ENCODE data around the gene INPP5D.
"Not testable (repeated sequence)": the region's sequence is repeated elsewhere in the genome, so short reads cannot be mapped to it uniquely, and the experiment has no call there.

Gene INPP5D

DNA sequence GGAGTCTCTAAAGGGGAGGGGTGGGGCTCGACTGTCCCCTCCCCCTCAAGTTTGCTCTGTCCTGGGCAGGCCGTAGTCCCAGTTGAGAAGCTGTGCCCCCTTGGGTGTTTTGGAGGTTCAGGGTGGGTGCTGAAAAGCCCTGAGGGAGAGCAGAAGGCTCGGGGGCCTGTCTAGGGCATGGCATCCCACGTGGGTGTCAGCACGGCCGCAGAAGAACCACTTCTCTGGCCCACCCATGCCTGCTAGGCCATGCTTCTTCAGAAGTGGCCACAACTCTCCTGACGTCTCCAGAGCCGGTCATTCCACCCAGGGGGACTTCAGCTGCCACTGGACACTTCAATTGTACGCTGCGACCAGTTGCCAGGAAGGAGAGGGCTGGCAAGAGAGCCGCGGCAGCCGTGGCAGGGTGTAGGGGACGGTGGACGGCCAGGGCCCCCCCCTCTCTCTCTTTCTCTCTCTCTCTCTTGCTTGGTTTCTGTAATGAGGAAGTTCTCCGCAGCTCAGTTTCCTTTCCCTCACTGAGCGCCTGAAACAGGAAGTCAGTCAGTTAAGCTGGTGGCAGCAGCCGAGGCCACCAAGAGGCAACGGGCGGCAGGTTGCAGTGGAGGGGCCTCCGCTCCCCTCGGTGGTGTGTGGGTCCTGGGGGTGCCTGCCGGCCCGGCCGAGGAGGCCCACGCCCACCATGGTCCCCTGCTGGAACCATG lies at the start of gene INPP5D:
TSS of gene INPP5D (plus strand) at position 546 of the 704 bp plus-strand sequence. CDS start at position 683, 137 bp downstream.
- peak; percentile 41 for DNase-seq (ENCODE audit: low read depth)

DNA sequence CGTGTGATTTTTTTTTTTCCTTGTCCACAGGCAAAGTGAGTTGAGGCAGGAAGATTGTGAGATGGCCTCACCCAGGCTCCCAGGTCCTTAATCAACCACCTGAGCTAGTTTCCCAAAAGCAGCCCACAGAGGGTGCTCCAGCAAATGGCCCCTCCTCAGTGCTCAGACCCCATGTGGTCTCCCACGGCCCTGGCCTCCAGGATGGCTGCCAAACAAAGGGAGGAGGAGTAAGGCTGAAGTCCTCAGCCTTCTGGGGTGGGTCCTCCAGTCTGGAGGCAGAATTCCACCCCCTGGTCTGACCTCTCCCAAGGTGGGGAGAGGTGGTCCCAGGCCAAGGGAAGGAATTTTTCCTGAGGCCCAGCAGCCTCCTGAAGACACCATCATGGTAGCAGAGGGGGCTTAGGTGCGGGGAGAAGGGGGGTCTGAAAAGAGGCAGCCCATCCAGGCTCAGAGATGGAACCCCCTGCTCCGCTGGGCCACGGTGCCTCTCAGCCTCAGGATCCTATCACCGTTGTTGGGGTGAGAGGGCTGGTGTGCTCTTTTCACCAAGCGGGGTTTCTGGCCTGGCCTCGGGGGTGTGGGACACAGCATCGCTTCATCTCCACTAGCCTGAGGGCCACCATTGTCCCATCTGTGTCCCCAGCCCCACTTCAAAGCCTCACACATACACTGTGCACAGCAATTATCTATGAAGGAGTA lies 49.4 kb upstream of the INPP5D start:
- DNase-seq (ENCODE audit: low read depth): no peak

DNA sequence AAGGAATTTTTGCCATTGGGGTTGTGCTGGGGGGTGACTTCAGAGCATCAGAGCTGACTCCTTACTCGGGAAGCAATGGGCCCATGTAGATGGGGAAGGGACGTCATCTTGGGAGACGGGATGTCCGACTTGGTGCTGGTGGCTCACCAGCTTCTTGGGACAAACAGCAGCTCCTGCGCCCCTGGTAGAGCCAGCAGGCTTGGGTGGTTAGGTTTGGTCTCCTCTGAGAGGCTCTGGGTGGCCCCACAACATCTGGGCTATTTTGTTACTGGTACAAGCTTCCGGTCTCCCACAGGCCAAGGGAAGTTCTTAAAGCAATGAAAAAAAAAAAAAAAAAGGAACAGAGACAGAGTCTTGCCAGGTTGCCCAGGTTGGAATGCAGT lies 48.9 kb upstream of the INPP5D start:
- no peak for DNase-seq (ENCODE audit: low read depth)

DNA sequence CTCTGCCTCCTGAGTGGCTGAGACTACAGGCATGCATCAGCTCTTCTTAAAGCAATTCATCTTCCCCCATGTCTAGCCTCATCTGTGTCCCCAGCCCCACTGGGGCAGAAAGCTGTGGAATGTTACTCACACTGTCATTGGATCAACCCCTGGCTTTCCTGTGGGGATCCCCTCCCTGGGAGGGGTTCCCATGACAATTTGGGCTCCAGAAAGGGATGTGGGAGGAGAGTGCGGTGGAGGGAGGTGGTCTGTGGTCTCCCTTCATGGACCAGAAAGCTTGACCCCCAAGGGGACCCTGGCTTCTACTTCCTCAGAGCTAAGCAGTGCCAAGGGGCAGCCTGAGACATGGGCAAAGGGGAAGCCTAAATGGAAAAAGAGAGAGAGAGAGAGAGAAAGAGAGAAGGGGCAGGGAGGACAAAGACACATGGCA lies 48.4 kb upstream of the INPP5D start:
- DNase-seq (ENCODE audit: low read depth): no peak

DNA sequence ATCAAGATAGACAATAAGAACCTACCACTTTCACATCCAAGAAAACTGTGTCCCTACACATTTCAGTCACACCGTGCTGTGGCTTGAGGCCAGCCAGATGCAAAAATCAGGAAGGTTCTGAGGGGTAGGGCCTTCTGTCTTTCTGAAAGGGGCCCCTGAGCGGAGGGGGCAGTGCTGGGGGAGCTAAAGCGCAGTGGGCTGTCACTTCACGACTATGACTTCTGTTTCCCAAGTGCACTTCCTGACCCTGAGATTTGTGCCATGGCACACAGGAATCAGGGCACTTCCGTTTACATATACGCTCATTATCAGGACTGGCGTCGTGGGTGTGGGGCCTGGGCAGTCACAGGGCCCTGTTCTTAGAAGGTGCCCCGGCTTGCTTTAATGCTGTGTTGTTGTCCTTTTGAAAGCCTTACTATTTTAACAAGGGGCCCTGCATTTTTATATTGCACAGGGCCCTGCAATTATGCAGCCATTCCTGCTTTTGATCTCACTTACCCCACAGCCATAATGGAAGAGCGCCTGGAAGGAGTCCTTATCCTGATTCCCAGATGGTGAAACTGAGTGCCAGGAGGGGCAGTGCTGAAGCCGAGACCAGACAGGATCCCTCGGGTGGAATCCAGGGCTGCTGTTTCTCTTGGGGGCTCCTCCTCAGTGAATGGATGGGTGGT lies 47.7 kb upstream of the INPP5D start:
- no peak for DNase-seq (ENCODE audit: low read depth)

DNA sequence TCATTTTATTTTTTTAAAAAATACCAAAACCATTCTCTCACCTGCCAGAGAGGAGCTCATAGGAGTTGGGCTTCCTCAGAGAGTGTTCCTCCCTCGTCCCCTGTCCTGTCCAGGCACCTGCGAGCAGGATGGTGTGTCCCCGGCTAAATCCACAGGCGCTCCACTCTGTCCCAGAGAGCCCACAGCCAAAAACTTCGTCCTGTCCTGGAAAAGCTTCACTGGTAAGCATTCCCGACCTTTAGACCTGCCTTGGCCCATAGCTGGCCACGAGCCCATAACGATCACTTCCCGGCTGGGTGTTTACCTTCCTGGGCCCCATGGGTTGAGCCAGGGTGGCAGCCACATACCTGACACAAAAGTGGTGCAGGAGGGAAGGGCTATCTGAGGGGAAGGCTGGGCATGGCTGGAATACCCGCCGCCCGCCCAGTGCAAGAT lies 47.1 kb upstream of the INPP5D start, which contains the start of gene NGEF:
TSS of gene NGEF (minus strand) at position 230 of the 435 bp plus-strand sequence. CDS start 38,366 bp downstream, outside the sequence.
- DNase-seq (ENCODE audit: low read depth): no peak

DNA sequence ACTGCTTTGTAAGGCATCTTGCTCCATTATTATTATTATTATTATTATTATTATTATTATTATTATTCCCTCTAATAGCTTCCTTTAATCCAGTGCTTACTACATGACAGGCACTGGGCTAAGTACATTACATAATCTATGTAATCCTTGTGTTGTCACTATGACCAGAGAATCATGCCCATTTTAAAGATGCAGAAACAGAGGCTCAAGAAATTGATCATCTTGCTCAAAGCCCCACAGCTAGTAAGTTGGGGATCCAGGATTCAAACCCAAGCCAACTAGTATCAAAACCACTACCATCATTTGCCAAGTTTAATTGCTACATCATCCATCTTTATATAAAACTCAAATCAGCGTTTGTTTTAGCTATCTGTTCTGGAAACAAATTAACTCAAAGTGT lies 46.5 kb upstream of the INPP5D start:
- DNase-seq (ENCODE audit: low read depth): no peak

DNA sequence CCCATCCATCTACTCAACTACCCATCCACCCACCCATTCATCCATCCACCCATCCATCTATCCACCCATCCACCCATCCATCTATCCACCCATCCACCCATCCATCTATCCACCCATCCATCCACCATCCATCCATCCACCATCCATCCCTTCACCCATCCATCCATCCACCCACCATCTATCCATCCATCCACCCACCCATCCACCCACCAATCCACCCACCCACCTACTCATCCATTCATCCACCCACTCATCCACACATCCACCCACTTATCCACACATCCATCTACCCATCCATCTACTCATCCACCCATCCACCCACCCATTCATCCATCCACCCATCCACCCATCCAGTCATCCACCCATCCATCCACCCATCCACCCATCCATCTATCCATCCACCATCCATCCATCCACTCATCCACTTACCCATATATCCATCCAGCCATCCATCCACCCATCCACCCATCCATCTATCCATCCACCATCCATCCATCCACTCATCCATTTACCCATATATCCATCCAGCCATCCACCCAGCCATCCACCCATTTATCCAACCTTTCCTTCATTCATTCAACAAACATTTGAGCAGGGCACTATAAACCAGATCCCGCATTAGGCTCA lies 45.0 kb upstream of the INPP5D start:
- no peak for DNase-seq (ENCODE audit: low read depth)

DNA sequence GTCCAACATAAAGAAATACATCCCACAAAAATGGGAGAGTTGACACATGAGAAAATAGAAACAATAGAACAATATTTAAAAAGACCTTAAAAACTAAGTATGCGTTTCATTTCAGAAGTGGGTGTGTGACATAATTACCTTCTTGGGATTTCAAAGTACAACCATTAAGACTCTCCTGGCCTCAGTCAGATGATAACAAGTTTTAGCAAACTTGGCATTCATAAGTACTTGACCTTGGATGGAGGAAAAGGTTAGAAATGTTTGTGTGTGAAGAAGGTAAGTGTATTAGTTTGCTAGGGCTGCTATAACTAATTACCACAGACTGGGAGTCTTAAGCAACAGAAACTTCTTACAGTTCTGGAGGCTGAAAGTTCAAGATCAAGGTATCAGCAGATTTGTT lies 42.2 kb upstream of the INPP5D start:
- DNase-seq (ENCODE audit: low read depth): no peak

DNA sequence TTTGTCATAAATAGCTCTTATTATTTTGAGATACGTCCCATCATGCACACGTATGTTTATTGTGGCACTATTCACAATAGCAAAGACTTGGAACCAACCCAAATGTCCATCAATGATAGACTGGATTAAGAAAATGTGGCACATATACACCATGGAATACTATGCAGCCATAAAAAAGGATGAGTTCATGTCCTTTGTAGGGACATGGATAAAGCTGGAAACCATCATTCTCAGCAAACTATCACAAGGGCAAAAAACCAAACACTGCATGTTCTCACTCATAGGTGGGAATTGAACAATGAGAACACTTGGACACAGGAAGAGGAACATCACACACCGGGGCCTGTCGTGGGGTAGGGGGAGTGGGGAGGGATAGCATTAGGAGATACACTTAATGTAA lies 40.5 kb upstream of the INPP5D start:
- not testable (repeated sequence) for DNase-seq (ENCODE audit: low read depth)

DNA sequence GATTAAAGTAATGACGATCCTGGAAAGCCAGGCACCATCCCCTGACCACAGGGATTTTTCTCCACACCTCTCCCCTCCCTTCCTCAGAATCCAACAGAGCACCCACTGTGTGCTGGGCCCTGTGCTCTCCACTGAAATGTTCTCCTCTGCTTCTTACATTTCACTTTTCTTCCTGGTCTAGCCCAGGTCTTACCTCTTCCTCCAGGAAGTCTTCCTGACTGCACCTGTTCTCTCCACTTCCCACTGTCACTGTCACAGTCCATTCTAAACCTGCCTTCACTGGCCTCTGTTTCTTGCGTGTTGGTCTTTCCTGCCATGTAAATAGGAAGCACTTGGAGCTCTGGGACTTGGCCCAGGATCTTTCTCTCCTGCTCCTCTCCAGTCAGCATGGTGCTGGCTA lies 39.7 kb upstream of the INPP5D start:
- no peak for DNase-seq (ENCODE audit: low read depth)

DNA sequence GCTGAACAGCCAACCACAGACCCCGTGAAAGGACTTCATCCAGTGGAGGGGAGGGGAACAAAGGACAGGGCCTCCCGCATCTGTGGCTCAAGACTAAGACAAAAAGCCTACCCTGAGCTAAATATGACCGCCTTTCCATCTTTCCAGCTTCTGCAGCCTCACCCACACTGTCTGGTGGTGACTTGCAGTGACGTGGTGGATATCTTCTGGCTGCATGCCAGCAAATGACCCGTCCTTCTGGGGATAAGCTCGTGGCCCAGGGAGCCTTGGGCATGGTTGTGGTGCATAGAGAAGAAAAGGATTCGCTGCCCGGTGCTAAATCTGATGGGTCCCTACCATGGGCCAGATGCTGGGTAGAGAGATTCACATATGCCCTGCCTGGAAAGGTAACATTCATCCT lies 38.4 kb upstream of the INPP5D start:
- DNase-seq (ENCODE audit: low read depth): no peak

DNA sequence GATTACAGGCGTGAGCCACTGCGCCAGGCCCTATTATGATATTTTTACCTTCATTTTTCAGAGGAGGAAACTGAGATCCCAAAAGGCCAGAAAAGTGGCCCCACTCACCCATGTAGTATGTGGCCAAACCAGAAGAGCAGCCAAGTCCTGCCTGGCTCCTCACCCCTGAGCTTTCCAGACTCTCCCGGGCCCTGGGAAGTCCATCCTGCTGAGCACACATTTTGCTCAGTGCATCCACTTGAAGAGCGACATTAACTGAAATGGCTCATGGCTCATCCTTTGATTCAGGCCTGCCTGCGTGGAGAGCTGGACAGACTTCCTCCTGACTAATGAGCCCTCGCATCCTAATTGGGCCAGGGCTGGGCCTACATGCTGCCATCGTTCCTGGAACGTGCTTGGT lies 37.6 kb upstream of the INPP5D start:
- DNase-seq (ENCODE audit: low read depth): no peak

DNA sequence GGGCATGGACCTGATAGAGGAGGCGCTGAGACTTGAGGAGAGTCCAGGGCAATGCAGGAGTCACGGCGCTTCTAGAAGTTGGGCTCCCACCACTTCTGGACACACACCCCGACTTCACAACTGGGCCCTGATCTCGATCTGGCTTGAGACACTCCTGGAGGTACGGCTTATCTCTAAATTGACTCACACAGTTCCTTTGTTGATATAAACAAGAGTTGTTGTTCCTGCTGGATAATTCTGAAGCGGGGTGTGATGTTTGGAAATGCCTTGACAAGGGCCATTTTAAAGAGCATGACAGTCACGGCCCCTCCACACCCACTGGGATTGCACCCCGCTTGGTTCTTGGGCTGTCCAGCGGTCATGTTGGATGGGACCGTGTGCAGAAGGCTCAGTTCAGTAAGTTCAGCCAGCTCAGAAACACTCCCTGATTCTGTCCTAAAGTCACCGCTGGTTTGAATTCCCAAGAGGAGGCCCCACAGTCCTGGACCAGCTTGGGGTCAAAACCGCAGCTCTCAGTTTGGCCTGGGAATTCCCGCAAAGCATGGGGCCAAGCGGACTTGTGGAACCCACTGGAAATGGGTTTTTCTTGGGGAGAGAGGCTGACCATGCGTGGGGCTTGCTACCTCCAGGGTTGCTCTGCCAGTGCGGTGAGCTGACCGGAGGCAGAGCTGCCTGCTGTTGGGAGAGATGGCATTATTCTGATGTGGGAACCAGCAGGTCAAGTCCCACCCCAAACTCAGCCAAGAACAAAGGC lies 37.0 kb upstream of the INPP5D start:
- DNase-seq (ENCODE audit: low read depth): no peak

DNA sequence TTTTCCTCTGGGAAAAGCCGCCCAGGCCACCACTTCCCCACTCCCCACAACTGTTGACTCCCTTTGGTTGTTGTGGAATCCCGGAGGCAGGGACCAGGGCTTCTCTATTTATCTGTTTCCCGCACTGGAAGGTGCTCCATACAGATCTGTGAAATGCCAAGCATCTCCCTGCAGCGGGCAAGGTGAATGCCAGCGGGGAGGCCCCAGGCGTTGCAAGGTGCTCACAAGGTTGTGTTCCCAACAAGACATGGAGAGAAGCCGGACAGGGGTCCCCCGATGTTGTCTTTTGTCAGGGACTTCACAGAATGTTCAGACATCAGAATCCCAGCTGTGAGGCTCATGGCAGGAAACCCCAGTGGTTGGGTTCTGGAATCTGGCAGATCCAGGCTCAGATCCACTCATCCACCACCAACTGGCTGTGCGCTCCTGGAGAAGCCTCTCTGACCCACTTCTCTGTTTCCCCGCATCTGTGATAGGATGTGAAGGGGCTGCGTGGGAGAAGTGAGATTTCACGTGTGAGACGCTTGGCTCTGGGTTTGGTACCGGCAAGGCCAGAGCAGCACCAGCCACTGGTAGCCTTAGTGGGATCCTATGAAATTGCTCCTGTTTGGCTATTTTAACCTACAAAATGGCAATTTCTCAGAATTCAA lies 36.3 kb upstream of the INPP5D start:
- DNase-seq (ENCODE audit: low read depth): no peak

DNA sequence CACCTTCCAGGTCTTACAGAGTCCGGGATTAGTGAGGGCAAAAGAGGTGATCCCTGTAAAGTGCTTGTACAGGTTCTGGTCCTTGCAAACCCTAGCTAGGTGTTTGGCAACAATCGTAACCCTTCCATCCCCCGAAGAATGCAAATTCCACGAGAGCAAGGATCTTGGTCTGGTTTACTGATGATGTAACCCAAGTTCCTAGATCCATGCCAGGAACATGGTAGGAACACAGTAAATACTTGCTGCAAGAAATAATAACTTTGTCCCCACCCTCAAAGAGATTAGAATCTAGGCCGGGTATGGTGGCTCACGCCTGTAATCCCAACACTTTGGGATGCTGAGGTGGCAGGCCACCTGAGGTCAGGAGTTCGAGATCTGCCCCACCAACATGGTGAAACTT lies 34.4 kb upstream of the INPP5D start:
- no peak for DNase-seq (ENCODE audit: low read depth)

DNA sequence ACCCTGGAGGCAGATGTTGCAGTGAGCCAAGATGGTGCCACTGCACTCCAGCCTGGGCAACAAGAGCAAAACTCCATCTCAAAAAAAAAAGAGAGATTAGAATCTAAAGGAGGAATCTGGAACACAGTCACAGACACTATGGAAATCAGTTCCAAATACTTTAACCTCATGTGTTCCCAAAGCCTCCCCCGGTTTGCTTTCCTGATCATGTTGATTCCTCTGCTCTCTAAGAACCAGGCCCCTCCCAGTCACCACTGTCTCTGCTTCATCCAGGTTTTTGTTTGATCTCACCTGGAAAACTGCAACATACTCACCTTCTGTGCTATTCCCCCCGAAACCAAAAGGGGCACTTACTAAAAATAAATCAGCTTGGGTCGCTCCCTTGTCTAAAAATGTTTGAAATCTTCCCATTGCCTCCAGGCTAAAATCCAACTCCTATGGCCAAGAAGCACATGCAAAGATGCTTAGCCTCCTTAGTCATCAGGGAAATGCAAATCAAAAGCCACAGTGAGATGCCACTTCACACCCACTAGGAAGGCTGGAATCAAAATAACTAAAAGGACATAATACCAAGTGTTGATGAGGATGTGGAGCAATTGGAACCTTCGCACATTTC lies 33.8 kb upstream of the INPP5D start:
- DNase-seq (ENCODE audit: low read depth): no peak

DNA sequence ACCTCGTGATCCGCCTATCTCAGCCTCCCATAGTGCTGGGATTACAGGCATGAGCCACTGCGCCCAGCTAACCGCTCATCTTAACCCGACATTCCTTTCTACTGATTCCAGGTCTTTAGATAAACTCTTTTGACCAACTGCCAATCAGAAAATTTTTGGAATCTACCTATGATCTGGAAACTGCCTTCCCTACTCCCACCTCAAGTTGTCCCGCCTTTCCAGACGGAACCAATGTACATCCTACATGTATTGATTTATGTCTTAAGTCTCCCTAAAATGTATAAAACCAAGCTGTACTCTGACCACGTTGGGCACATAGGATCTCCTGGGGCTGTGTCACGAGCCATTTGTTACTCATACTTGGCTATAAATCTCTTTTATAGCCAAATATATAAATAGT lies 30.8 kb upstream of the INPP5D start:
- no peak for DNase-seq (ENCODE audit: low read depth)

DNA sequence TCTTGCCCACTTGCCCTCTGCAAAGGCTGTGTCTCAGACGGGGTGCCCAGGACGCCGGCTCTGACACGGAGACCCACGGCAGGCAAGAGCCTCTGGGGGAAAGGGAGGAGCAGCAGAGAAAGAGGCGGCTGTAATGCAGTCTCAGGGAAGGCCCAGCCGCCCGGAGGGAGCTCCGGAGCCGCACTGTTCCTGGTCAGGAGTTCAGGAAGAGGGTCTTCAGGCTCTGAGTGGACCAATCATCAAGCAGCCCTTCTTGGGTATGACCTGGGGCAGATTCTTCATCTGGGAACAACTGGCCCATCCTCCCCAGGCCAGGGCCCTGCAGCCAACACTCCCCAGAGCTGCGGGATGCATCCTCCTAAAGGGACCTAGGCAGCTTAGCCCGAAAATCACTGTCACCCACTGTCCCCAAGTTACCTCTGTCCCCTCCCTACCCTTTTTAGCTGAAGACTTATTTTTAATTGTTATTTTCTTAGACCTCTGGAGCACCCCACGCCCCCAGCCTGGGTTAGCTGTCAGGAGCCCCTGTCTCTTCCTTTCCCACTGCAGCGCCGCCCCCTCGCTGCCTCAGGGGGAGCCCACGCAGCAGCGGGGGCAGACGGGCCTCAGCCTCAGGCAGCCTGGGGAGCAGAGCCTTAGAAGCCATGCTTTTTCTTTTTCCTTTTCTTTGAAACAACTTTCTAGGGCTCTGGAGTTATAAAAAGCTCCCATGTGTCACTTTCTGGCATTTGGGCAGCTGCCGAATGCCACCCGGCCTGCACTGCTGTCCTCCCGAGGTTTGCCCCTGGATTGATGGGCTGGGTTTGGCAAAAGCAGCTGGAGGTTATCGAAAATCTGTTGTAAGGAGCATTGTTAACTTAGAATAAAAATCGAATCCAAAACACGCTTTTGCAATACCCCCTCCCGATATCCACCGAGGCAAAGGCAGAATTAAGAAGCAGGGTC lies 28.3 kb upstream of the INPP5D start:
- DNase-seq (ENCODE audit: low read depth): no peak
